Measurements from ENCODE around the gene WDTC1.
A peak's percentile ranks its signal among the peaks of the same experiment; 100 is the strongest.

The WDTC1 gene

GRCh38 chr1:27303509-27303908 lies 69.1 kb downstream of the WDTC1 start:
- no peak for DNase-seq

- DNase-seq = no peak
Measured at GRCh38 chr1:27306071-27306470, 71.6 kb downstream of the WDTC1 start.

- no peak for DNase-seq
Measured at GRCh38 chr1:27306892-27307761, 72.7 kb downstream of the WDTC1 start.

- no peak for DNase-seq
Measured at GRCh38 chr1:27307874-27308598, 73.6 kb downstream of the WDTC1 start.

GRCh38 chr1:27314169-27314568 lies 79.7 kb downstream of the WDTC1 start:
- no peak for DNase-seq

GRCh38 chr1:27314737-27315136 lies 80.3 kb downstream of the WDTC1 start:
- DNase-seq = no peak

GRCh38 chr1:27316860-27317259 lies 82.4 kb downstream of the WDTC1 start:
- no peak for DNase-seq

- DNase-seq = no peak
Measured at GRCh38 chr1:27318136-27318535, 83.7 kb downstream of the WDTC1 start.

GRCh38 chr1:27318596-27318995 lies 84.2 kb downstream of the WDTC1 start:
- DNase-seq = no peak

GRCh38 chr1:27321813-27322568 lies 87.6 kb downstream of the WDTC1 start, which contains the start of gene TMEM222:
TSS of gene TMEM222 (plus strand) at chr1:27322163. CDS start at chr1:27322198, 35 bp downstream.
- peak; percentile 97 for DNase-seq

- DNase-seq = no peak
Measured at GRCh38 chr1:27322569-27323240, 88.3 kb downstream of the WDTC1 start.

GRCh38 chr1:27325286-27325685 lies 90.9 kb downstream of the WDTC1 start:
- DNase-seq = no peak

- no peak for DNase-seq
Measured at GRCh38 chr1:27327964-27328363, 93.5 kb downstream of the WDTC1 start.

GRCh38 chr1:27330786-27331185 lies 96.4 kb downstream of the WDTC1 start:
- no peak for DNase-seq

- no peak for DNase-seq
Measured at GRCh38 chr1:27331426-27331825, 97.0 kb downstream of the WDTC1 start.

- no peak for DNase-seq
Measured at GRCh38 chr1:27331922-27332321, 97.5 kb downstream of the WDTC1 start.

- DNase-seq = peak; percentile 49
Measured at GRCh38 chr1:27332536-27333281, 98.3 kb downstream of the WDTC1 start.

- DNase-seq = no peak
Measured at GRCh38 chr1:27333717-27334279, 99.4 kb downstream of the WDTC1 start.

- no peak for DNase-seq
Measured at GRCh38 chr1:27335506-27336422, 101.3 kb downstream of the WDTC1 start.

- DNase-seq = no peak
Measured at GRCh38 chr1:27336756-27337155, 102.3 kb downstream of the WDTC1 start.

Measured in CD4-positive, alpha-beta T cell treated with Interleukin-15 for 1 hour (primary cell).